Kidney epithelial cell (primary cell): ENCODE measurements around the gene C9. TPM values are rescaled to one million over a fixed set of nuclear protein-coding genes. Genes with fewer than 3 reads are reported as not detected.
"Not testable (repeated sequence)": the region's sequence is repeated elsewhere in the genome, so short reads cannot be mapped to it uniquely, and the experiment has no call there.

Experiments used
- DNase-seq: peaks from one replicate; pipeline ENCODE4 v3.0.0-alpha.2; 2010; ENCODE audit warnings: low read depth
- H3K27me3 ChIP-seq: 2 replicates; pipeline ENCODE4 v1.6.0; 2011; ENCODE audit warnings: low read length; ENCODE audit not compliant: control insufficient read depth, insufficient read depth
- H3K36me3 ChIP-seq: 2 replicates; pipeline ENCODE4 v1.5.1; 2011; ENCODE audit warnings: low read length; ENCODE audit not compliant: control insufficient read depth, insufficient read depth
- H3K4me3 ChIP-seq: 2 replicates; pipeline ENCODE4 v1.5.1; 2011; ENCODE audit warnings: low read depth, mild to moderate bottlenecking, control low read depth, low read length
- CTCF ChIP-seq: IDR thresholded peaks from 2 replicates; pipeline ENCODE4 v1.5.1; 2011; ENCODE audit warnings: mild to moderate bottlenecking, moderate library complexity, low read length, control low read depth, inconsistent platforms; ENCODE audit not compliant: insufficient read depth, poor library complexity, severe bottlenecking
- total RNA-seq: library from RNA; depleted of rRNA; stranded (reverse); fragments of >200 nt; gene quantifications from 2 replicates; pipeline ENCODE4 v1.2.3, GENCODE V29; 2015

The C9 gene
- total RNA-seq, 1 donor from 2014 or later: not detected

DNA sequence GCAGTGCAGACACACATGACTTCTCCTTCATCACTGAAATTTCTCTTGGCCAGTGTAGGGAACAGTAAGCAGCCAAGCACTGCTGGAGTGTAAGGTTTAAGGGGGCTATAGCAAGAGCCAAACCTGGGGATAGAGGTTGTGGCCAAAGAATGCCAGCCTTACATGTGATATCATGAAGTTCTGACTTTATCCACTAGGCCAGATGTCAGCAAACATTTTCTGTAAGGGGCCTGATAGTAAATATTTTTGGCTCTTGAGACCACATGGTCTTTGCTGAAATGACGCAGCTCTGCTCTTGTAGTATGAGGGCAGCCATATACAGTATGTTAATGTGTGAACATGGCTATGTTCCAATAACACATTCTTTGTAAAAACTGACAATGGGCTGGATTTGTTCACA, 115.2 kb downstream of the C9 start:
- no peak for DNase-seq
- Histone ChIP-seq H3K27me3 (no peaks in the 10 kb centered on the region), H3K36me3 (no peaks in the 10 kb centered on the region), H3K4me3 (no peak overlapping the region)
- TF ChIP-seq CTCF: no peak

DNA sequence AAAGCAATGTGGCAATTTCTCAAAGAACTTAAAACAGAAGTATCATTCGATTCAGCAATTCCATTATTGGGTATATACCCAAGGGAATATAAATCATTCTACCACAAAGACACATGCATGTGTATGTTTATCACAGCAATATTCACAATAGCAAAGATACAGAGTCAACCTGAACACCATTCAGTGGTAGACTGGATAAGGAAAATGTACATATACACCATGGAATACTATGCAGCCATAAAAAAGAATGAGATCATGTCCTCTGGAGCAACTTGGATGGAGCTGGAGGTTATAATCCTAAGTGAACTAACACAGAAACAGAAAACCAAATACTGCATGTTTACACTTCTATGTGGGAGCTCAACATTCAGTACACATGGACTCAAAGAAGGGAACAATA, 123.5 kb downstream of the C9 start:
- Histone ChIP-seq H3K36me3 (no peaks in the 10 kb centered on the region), H3K4me3 (no peak overlapping the region), H3K27me3 (no peaks in the 10 kb centered on the region)
- TF ChIP-seq CTCF: no peak
- DNase-seq: no peak

GRCh38 chr5:39238366-39239105, 125.8 kb downstream of the C9 start:
- TF ChIP-seq CTCF: no peak
- DNase-seq: no peak
- no peaks in the 10 kb centered on the region for H3K36me3 ChIP-seq
- no peak overlapping the region for H3K4me3 ChIP-seq
- H3K27me3 ChIP-seq: no peaks in the 10 kb centered on the region

- DNase-seq: no peak
- no peaks in the 10 kb centered on the region for H3K27me3 ChIP-seq
- H3K36me3 ChIP-seq: no peaks in the 10 kb centered on the region
- no peak overlapping the region for H3K4me3 ChIP-seq
- no peak for TF ChIP-seq CTCF
Observed at GRCh38 chr5:39236718-39237117, 127.6 kb downstream of the C9 start.

DNA sequence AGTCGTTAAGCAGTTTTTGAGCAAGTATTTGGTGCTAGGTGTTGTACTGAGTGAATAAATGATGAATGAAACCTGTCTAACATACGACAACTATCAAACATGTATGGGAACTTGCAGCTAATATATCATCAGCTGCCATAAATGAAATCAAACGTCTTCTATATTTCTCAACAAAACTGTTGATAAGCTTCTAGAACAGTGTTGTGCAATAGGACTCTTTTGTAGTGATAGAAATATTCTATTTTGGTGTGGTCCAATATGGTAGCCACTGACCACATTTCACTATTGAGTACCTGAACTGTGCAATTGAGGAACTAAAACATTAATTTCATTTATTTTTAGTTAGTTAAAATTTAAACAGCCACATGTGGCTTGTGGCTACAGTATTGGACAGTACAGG, 128.6 kb downstream of the C9 start:
- Histone ChIP-seq H3K4me3 (no peak overlapping the region), H3K36me3 (no peaks in the 10 kb centered on the region), H3K27me3 (no peaks in the 10 kb centered on the region)
- no peak for DNase-seq
- TF ChIP-seq CTCF: no peak

DNA sequence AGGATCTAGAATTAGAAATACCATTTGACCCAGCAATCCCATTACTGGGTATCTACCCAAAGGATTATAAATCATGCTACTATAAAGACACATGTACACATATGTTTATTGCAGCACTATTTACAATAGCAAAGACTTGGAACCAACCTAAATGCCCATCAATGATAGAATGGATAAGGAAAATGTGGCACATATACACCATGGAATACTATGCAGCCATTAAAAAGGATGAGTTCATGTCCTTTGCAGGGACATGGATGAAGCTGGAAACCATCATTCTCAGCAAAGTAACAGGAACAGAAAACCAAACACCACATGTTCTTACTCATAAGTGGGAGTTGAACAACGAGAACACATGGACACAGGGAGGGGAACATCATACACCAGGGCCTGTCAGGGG, 129.8 kb downstream of the C9 start:
- not testable (repeated sequence) for H3K4me3 ChIP-seq, DNase-seq, H3K27me3 ChIP-seq, H3K36me3 ChIP-seq

Other genes with a start within 250 kb of the C9 start
- not detected in 2 replicates for gene FYB1, start 144.9 kb downstream of the C9 start, total RNA-seq
- 12.6 and 14.6 TPM in 2 replicates for gene DAB2, start 60.5 kb upstream of the C9 start, total RNA-seq